Peyer's patch (tissue), 4 donors: Measurements from ENCODE around the gene TAS2R42. TPM values are rescaled to one million over a fixed set of nuclear protein-coding genes. Genes with fewer than 3 reads are reported as not detected.

Experiments
- DNase-seq, 3 donors: peaks; one replicate each; pipeline ENCODE4 v3.0.0-alpha.2; 2017 to 2019
- H3K27ac ChIP-seq, 4 donors: fragments of 200-600 bp; sonication (generic); one replicate each; pipeline ENCODE4 v1.5.1; 2016 to 2019
- H3K27me3 ChIP-seq, 2 donors: fragments of 200-600 bp; sonication (generic); one replicate each; pipeline ENCODE4 v1.5.1; 2019
- H3K36me3 ChIP-seq, 3 donors: fragments of 200-600 bp; sonication (generic); one replicate each; pipeline ENCODE4 v1.5.1; 2016 to 2019
- H3K4me1 ChIP-seq, 4 donors: fragments of 200-600 bp; sonication (generic); one replicate each; pipeline ENCODE4 v1.5.1; 2016 to 2019
- H3K4me3 ChIP-seq, 4 donors: fragments of 200-600 bp; sonication (generic); 1 replicate in 3 of 4; 2 replicates in 1 of 4; pipeline ENCODE4 v1.5.1; 2016 to 2019; ENCODE audit warnings: mild to moderate bottlenecking in 1 of 4
- H3K9me3 ChIP-seq, 4 donors: fragments of 200-600 bp; sonication (generic); one replicate each; pipeline ENCODE4 v1.5.1; 2016 to 2019; ENCODE audit warnings: mild to moderate bottlenecking in 1 of 4
- POLR2A ChIP-seq, 2 donors: fragments of 450-650 bp; IDR thresholded peaks; one replicate each; pipeline ENCODE4 v1.5.1; 2017; ENCODE audit warnings: antibody characterized with exemption in 2 of 2, mild to moderate bottlenecking in 2 of 2, moderate library complexity in 2 of 2
- total RNA-seq, 4 donors: library from RNA; depleted of rRNA; stranded (reverse); fragments of >200 nt; gene quantifications; one replicate each; pipeline ENCODE4 v1.1.0, GENCODE V29; 2016
- TF ChIP-seq, protein P1 (sequence below), 6 experiments: fragments of 450-650 bp in 4 of 6; fragments of 200-600 bp in 2 of 6; sonication (generic) in 1 of 6; IDR thresholded peaks; one replicate each; pipeline ENCODE4 v1.5.1; 2017 to 2019; ENCODE audit warnings: antibody characterized with exemption in 6 of 6, mild to moderate bottlenecking in 3 of 6, moderate library complexity in 1 of 6

TAS2R42 gene
- total RNA-seq, 4 donors from 2014 or later, result not detected

DNA sequence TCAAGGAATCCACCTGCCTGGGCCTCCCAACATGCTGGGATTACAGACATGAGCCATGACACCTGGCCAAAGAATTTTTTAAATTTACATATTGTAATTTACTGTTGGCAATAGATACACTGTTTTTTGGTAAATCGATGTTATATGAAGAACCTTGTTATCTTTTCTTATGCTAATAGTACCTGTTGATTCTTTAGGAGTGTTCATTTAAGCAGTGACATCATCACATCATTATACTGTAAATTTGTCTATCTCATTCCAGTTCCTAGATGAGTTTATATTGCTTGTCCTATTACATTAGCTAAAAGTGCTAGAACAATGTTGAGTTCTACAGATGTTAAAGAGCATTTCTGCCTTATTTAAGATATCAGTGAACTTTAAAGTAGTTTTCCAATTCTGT is 39.3 kb downstream of the TAS2R42 start:
- Histone ChIP-seq H3K27ac (no peak overlapping the region), H3K9me3 (peaks cover 0 to 7% (median 3%) of the 10 kb centered on the region in 4 donors), H3K4me3 (no peak overlapping the region), H3K4me1 (no peaks in the 10 kb centered on the region), H3K36me3 (no peaks in the 10 kb centered on the region), H3K27me3 (no peaks in the 10 kb centered on the region)
- TF ChIP-seq POLR2A (IDR thresholded peaks at IDR 0.05), result no peak
- TF ChIP-seq, protein P1, sequence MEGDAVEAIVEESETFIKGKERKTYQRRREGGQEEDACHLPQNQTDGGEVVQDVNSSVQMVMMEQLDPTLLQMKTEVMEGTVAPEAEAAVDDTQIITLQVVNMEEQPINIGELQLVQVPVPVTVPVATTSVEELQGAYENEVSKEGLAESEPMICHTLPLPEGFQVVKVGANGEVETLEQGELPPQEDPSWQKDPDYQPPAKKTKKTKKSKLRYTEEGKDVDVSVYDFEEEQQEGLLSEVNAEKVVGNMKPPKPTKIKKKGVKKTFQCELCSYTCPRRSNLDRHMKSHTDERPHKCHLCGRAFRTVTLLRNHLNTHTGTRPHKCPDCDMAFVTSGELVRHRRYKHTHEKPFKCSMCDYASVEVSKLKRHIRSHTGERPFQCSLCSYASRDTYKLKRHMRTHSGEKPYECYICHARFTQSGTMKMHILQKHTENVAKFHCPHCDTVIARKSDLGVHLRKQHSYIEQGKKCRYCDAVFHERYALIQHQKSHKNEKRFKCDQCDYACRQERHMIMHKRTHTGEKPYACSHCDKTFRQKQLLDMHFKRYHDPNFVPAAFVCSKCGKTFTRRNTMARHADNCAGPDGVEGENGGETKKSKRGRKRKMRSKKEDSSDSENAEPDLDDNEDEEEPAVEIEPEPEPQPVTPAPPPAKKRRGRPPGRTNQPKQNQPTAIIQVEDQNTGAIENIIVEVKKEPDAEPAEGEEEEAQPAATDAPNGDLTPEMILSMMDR (IDR thresholded peaks at IDR 0.05), result no peak
- DNase-seq, result no peak

DNA sequence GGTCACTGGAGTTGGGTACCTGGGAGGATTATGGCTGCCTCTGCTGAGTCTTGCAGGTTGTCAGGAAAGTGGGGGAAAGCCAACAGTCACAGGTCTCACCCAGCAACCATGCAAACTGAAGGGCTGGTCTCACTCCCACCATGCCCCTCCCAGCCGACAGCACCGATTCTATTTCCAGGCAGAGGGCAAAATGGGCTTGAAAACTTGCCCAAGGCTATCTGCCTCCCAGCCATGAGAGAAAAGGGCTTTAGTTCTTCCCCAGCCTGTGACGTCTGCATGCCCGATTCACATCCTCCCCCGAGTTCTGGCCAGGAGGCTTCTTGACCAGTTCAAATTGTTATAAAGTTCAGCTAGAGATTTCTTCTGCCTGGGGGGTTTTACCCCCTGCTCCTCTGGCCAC is 42.4 kb downstream of the TAS2R42 start:
- Histone ChIP-seq H3K27ac (no peak overlapping the region), H3K36me3 (no peaks in the 10 kb centered on the region), H3K27me3 (no peaks in the 10 kb centered on the region), H3K9me3 (peaks cover 0 to 7% (median 3%) of the 10 kb centered on the region in 4 donors), H3K4me1 (no peaks in the 10 kb centered on the region), H3K4me3 (no peak overlapping the region)
- no peak for DNase-seq
- TF ChIP-seq POLR2A (IDR thresholded peaks at IDR 0.05), result no peak
- TF ChIP-seq, protein P1 (IDR thresholded peaks at IDR 0.05), result no peak

DNA sequence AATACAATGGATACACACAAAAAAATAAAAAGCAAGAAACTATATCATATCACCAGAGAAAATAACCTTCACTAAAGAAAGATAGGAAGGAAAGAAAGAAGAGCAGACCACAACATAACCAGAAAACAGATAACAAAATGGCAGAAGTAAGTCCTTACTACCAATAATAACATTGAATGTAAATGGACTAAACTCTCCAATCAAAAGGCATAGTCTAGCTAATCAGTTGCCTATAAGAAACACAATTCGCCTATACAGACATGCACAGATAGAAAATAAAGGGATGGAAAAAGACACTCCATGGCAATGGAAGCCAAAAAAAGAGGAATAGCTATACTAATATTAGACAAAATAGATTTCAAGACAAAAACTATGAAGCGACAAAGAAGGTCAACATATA is 43.4 kb downstream of the TAS2R42 start:
- H3K27me3 ChIP-seq, result no peaks in the 10 kb centered on the region
- no peak overlapping the region for H3K4me3 ChIP-seq
- DNase-seq, result no peak
- H3K4me1 ChIP-seq, result no peaks in the 10 kb centered on the region
- no peak for TF ChIP-seq POLR2A (IDR thresholded peaks at IDR 0.05)
- TF ChIP-seq, protein P1 (IDR thresholded peaks at IDR 0.05), result no peak
- no peak overlapping the region for H3K27ac ChIP-seq
- H3K9me3 ChIP-seq, result peaks cover 0 to 7% (median 3%) of the 10 kb centered on the region in 4 donors
- no peaks in the 10 kb centered on the region for H3K36me3 ChIP-seq

DNA sequence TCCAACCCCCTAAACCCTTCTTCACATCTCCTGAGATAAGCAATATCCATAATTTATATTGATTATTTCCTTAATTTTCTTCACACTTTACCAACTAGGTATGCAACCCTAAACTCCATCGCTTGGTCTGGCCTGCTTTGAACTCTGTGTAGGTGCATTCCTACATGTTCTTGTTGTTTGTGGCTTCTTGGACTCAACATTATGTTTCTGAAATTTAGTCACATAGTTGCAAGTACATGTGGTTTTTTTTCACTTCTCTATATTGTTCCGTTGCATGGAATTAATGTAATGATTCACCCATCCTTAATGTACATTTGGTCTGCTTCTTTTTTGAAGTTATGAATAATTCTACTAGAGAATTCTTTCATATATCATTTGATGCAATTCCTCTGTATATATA is 50.7 kb downstream of the TAS2R42 start:
- no peaks in the 10 kb centered on the region for H3K4me1 ChIP-seq

More for the DNA sequence above, 50.7 kb downstream of the TAS2R42 start:
- Histone ChIP-seq H3K9me3 (no peaks in the 10 kb centered on the region), H3K27me3 (no peaks in the 10 kb centered on the region), H3K4me3 (no peak overlapping the region), H3K27ac (no peak overlapping the region), H3K36me3 (no peaks in the 10 kb centered on the region)
- DNase-seq, result no peak
- TF ChIP-seq, protein P1 (IDR thresholded peaks at IDR 0.05), result no peak
- TF ChIP-seq POLR2A (IDR thresholded peaks at IDR 0.05), result no peak

Other genes starting within 250 kb of the TAS2R42 start
- gene TAS2R14, start 247.7 kb downstream of the TAS2R42 start, total RNA-seq, result 1 to 10 TPM in 3 of 4 donors, not detected in 1; 3.4 to 5.1 (median 4.8) TPM
- gene TAS2R50, start 200.0 kb downstream of the TAS2R42 start, total RNA-seq, result 1 to 10 TPM in 3 of 4 donors, not detected in 1; 1.6 to 3.9 (median 1.9) TPM
- 1 to 10 TPM; 3.5 to 9.1 (median 4.7) TPM for gene TAS2R20, start 188.6 kb downstream of the TAS2R42 start, total RNA-seq
- gene TAS2R19, start 164.3 kb downstream of the TAS2R42 start, total RNA-seq, result 10 to 100 TPM in 2 of 4 donors, 1 to 10 TPM in 2; 3.2 to 14.9 (median 8.2) TPM
- 10 to 100 TPM in 2 of 4 donors, 1 to 10 TPM in 2; 8.1 to 20.6 (median 11.1) TPM for gene TAS2R31, start 155.5 kb downstream of the TAS2R42 start, total RNA-seq
- 1 to 10 TPM in 3 of 4 donors, not detected in 1; 3.2 to 6.1 (median 4.2) TPM for gene TAS2R46, start 124.6 kb downstream of the TAS2R42 start, total RNA-seq
- gene TAS2R43, start 94.6 kb downstream of the TAS2R42 start, total RNA-seq, result 1 to 10 TPM; 2.1 to 7.4 (median 5.7) TPM
- 10 to 100 TPM in 2 of 4 donors, 1 to 10 TPM in 2; 6.2 to 12.9 (median 10.4) TPM for gene TAS2R30, start 52.3 kb downstream of the TAS2R42 start, total RNA-seq
- gene SMIM10L1, start 15.7 kb downstream of the TAS2R42 start, total RNA-seq, result 1 to 10 TPM; 5.8 to 7.9 (median 7.0) TPM
- not detected for gene PRB3, start 82.8 kb upstream of the TAS2R42 start, total RNA-seq
- not detected for gene PRB4, start 123.5 kb upstream of the TAS2R42 start, total RNA-seq
- not detected for gene PRB2, start 208.6 kb upstream of the TAS2R42 start, total RNA-seq